ENCODE measurements around the gene VTCN1. TPM values are rescaled to one million over a fixed set of nuclear protein-coding genes. Genes with fewer than 3 reads are reported as not detected.

VTCN1 gene
- total RNA-seq, 3 donors from 2014 or later, result 0.16 to 97.0 (median 52.1) TPM

DNA sequence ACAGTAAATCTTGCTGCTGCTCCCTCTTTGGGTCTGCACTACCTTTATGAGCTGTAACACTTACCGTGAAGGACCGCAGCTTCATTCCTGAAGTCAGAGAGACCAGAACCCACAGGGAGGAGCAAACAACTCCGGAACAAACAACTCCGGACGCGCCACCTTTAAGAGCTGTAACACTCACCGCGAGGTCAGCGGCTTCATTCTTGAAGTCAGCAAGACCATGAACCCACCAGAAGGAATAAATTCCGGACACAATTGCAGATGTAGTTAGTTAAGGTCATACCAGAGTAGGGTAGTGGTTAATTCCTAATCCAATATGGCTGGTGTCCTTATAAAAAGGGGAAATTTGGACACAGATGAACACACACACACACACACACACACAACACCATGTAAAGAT, 37.7 kb downstream of the VTCN1 start:
- TF ChIP-seq POLR2AphosphoS5 (IDR thresholded peaks at IDR 0.05) (no peak), POLR2A (IDR thresholded peaks at IDR 0.05) (no peak)
- TF ChIP-seq, protein P1, sequence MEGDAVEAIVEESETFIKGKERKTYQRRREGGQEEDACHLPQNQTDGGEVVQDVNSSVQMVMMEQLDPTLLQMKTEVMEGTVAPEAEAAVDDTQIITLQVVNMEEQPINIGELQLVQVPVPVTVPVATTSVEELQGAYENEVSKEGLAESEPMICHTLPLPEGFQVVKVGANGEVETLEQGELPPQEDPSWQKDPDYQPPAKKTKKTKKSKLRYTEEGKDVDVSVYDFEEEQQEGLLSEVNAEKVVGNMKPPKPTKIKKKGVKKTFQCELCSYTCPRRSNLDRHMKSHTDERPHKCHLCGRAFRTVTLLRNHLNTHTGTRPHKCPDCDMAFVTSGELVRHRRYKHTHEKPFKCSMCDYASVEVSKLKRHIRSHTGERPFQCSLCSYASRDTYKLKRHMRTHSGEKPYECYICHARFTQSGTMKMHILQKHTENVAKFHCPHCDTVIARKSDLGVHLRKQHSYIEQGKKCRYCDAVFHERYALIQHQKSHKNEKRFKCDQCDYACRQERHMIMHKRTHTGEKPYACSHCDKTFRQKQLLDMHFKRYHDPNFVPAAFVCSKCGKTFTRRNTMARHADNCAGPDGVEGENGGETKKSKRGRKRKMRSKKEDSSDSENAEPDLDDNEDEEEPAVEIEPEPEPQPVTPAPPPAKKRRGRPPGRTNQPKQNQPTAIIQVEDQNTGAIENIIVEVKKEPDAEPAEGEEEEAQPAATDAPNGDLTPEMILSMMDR (IDR thresholded peaks at IDR 0.05), result no peak
- H3K4me3 ChIP-seq, result no peak overlapping the region
- H3K4me1 ChIP-seq, result no peaks in the 10 kb centered on the region
- no peaks in the 10 kb centered on the region for H3K9me3 ChIP-seq
- no peak for DNase-seq (ENCODE audit: low spot score in 2 of 2)
- intact Hi-C loops (cut with DNase I; ENCODE audit: low total_unique reads), result no loop called here
- no peaks in the 10 kb centered on the region for H3K36me3 ChIP-seq
- no peaks in the 10 kb centered on the region for H3K27me3 ChIP-seq
- H3K27ac ChIP-seq, result no peak overlapping the region

DNA sequence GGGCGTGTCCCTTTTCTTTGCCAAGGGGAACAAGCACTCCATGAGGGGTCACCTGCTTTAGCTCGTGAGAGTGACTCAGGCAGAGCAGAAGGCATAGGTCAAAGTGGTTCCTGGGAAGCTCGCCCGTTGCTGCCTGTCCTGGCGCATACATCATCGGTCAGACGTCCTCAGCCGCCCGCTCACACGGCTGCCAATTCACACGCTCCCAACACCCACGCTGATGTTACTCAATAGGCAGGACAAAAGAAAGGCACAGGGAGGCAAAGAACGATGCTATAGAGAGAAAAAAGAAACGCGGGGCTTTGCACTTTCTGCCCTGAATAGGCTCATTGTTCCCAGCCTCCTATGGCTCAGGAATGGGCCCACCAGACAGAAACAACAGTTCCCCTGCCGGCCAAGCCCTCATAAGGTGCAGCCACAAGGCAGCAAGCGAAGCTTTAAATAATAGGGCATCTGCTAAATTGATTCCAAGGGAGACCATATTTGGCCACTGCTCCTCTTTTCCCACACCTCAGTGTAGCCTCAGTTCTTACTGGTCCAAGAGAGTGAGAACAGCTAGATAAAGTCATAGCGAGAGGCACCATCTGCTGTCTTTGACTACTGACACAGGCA, 38.7 kb downstream of the VTCN1 start:
- no peak overlapping the region for H3K4me3 ChIP-seq
- TF ChIP-seq POLR2A (IDR thresholded peaks at IDR 0.05) (no peak), POLR2AphosphoS5 (IDR thresholded peaks at IDR 0.05) (peak in 1 of 3 donors; percentile 51)
- intact Hi-C loops (cut with DNase I; ENCODE audit: low total_unique reads), result no loop called here
- no peaks in the 10 kb centered on the region for H3K9me3 ChIP-seq
- H3K27ac ChIP-seq, result peak overlapping the region; percentile 73 to 77
- no peaks in the 10 kb centered on the region for H3K36me3 ChIP-seq
- DNase-seq (ENCODE audit: low spot score in 2 of 2), result peak; percentile 52 to 77
- no peaks in the 10 kb centered on the region for H3K4me1 ChIP-seq
- H3K27me3 ChIP-seq, result no peaks in the 10 kb centered on the region

DNA sequence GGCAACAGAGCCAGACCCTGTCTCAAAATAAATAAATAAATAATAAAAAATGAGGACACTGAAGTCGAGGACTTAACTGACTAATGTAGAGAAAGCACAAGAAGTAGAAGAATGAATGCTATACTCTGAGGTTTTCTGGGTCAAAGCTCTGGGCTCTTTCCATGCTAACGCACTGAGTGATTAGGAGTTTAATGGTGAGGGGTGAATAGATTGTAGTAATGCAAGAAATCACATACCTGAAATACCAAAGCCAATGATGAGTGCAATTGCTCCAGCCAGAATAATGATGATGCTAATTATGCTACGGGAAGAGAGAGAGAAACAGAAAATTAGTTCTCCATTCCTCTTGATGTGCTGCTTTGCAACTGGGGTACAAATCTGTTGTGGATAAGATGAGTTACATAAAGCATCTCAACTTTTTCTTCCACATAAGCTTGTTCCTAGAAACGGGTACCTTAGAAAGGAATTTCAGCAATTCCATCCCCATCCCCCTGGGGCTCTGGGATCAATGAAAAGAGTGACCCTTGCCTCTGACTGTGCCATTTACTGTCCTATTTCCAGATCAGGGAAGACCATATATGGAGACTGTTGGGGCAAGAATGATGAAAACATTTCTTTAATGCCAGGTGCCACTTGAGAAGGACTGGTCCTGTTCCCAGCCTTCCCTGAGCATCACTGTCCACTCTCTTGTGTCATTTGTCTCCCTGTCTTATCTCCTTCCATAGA, 40.7 kb downstream of the VTCN1 start:
- no peak for DNase-seq (ENCODE audit: low spot score in 2 of 2)
- TF ChIP-seq POLR2A (IDR thresholded peaks at IDR 0.05), result no peak
- no peak for TF ChIP-seq POLR2AphosphoS5 (IDR thresholded peaks at IDR 0.05)
- TF ChIP-seq, protein P1 (IDR thresholded peaks at IDR 0.05), result no peak
- no peak overlapping the region for H3K4me3 ChIP-seq
- no peaks in the 10 kb centered on the region for H3K9me3 ChIP-seq
- no peaks in the 10 kb centered on the region for H3K4me1 ChIP-seq
- H3K36me3 ChIP-seq, result no peaks in the 10 kb centered on the region
- intact Hi-C loops (cut with DNase I; ENCODE audit: low total_unique reads), result no loop called here
- no peak overlapping the region for H3K27ac ChIP-seq
- H3K27me3 ChIP-seq, result no peaks in the 10 kb centered on the region

DNA sequence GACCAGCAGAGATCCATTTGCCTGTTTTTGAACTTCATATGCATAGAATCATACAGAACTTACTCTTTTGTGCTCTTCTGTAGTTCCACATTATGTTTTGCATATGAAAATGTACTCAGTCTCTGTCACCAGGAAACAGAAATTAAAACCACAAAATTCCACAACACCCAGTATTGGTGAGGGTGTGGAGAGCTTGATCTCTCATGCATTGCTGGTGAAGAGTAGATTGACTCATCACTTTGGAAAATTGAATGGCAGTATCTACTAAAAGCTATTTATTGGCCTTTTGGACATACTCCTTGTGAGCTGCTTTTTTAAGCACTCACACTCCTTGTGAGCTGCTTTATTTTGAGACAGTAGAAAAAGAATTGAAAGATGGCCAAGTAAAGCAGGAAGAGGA, 43.3 kb downstream of the VTCN1 start:
- no peak for DNase-seq (ENCODE audit: low spot score in 2 of 2)
- intact Hi-C loops (cut with DNase I; ENCODE audit: low total_unique reads), result no loop called here
- Histone ChIP-seq H3K27ac (peak overlapping the region in 1 of 2 donors; percentile 25), H3K36me3 (no peaks in the 10 kb centered on the region), H3K27me3 (no peaks in the 10 kb centered on the region), H3K9me3 (no peaks in the 10 kb centered on the region), H3K4me3 (no peak overlapping the region), H3K4me1 (no peaks in the 10 kb centered on the region)
- no peak for TF ChIP-seq POLR2AphosphoS5 (IDR thresholded peaks at IDR 0.05)
- TF ChIP-seq, protein P1 (IDR thresholded peaks at IDR 0.05), result no peak
- no peak for TF ChIP-seq POLR2A (IDR thresholded peaks at IDR 0.05)

DNA sequence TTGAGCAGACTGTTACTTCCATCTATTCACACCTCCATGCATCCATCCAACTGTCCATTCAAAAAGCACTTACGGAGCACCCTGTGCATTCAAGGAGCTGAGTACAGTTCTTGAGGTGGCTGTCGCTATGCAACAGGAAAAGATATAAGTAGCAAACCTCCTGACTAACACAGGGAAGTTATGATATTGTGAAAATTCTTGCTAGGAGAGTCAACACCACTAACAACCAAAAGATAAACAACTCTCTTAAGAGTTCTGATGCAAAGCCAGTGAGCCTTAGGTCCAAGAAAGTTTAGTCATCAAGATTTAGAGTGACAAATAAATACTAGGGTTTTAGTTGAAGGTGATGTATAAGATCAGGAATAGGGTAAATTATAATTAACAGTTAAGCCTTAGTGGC, 44.7 kb downstream of the VTCN1 start:
- no peak for DNase-seq (ENCODE audit: low spot score in 2 of 2)
- no peaks in the 10 kb centered on the region for H3K36me3 ChIP-seq
- TF ChIP-seq POLR2AphosphoS5 (IDR thresholded peaks at IDR 0.05), result no peak
- TF ChIP-seq, protein P1 (IDR thresholded peaks at IDR 0.05), result no peak
- no peak for TF ChIP-seq POLR2A (IDR thresholded peaks at IDR 0.05)
- no peaks in the 10 kb centered on the region for H3K27me3 ChIP-seq
- H3K27ac ChIP-seq, result no peak overlapping the region
- no peaks in the 10 kb centered on the region for H3K4me1 ChIP-seq
- intact Hi-C loops (cut with DNase I; ENCODE audit: low total_unique reads), result no loop called here
- no peak overlapping the region for H3K4me3 ChIP-seq
- no peaks in the 10 kb centered on the region for H3K9me3 ChIP-seq
